Fibroblast of mammary gland (primary cell): ENCODE measurements around the gene PRSS27.

Source experiments
- DNase-seq: peaks from one replicate; pipeline ENCODE4 v3.0.0-alpha.2; 2010; ENCODE audit warnings: low read depth
- H3K4me3 ChIP-seq: 2 replicates; pipeline ENCODE4 v1.5.1; 2011; ENCODE audit warnings: low read depth, mild to moderate bottlenecking, low read length, moderate library complexity; ENCODE audit not compliant: control insufficient read depth
- TF ChIP-seq, protein P1 (sequence below): conservative IDR thresholded peaks from 2 replicates; pipeline ENCODE4 v1.5.1; 2011; ENCODE audit warnings: low read depth, low read length, inconsistent platforms; ENCODE audit not compliant: control insufficient read depth, insufficient read depth

PRSS27 gene

DNA sequence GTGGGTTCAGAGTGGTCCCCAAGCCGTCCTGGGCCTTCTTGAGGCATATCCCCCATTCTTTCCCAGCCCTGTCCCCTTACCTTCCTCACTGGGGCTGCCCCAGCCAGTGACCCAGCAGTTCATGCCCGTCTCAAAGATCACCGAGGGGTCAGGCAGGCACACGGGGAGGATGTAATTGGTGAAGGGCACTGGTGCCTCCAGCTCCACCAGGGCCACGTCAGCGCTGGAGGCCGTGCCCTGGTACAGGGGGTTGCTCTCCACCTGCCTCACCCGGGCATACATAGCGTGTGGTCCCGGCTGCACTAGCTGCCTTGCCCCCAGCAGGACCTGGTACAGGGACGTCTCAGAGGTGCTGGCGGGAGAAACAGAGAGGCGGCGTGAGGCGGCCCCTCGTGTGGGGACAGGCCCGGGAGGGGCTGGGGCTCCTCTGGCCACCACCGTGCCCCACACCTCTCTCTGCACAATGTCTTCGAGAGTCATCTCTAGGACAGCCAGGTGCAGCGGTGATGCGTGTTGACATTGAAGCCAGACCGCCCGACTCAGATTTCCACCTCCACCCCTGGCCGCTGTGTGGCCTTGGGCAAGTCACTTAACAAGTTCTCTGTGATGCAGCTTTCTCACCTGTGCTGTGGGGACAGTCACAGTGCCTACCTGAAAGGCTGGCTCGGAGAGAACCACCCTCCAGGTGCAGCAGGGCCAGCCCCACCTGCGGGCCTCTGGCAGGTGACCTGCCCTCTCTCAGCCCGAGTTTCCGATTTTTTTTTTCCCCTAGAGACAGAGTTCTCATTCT lies 5.8 kb downstream of the PRSS27 start:
- TF ChIP-seq, protein P1, sequence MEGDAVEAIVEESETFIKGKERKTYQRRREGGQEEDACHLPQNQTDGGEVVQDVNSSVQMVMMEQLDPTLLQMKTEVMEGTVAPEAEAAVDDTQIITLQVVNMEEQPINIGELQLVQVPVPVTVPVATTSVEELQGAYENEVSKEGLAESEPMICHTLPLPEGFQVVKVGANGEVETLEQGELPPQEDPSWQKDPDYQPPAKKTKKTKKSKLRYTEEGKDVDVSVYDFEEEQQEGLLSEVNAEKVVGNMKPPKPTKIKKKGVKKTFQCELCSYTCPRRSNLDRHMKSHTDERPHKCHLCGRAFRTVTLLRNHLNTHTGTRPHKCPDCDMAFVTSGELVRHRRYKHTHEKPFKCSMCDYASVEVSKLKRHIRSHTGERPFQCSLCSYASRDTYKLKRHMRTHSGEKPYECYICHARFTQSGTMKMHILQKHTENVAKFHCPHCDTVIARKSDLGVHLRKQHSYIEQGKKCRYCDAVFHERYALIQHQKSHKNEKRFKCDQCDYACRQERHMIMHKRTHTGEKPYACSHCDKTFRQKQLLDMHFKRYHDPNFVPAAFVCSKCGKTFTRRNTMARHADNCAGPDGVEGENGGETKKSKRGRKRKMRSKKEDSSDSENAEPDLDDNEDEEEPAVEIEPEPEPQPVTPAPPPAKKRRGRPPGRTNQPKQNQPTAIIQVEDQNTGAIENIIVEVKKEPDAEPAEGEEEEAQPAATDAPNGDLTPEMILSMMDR = no peak
- H3K4me3 ChIP-seq = no peak overlapping the region
- no peak for DNase-seq

DNA sequence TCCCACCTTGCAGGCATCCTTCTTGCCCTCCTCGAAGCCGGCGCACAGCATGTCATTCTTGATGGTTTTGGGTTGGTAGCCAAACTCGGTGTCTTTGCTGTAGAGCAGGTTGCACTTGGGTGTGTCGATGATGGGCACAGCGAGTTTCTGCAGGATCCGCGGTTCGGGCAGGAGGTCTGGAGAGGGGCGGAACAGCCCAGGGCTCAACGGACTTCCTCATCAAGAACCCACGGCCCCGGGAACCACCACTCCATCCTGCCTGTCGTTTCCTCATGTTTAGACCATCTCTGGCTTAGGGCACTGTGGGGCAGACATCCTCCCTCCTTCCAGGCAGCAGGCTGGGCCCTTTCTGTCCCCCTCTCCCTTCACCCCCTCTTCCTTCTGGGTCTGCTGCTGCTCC lies 6.5 kb downstream of the PRSS27 start:
- H3K4me3 ChIP-seq = no peak overlapping the region
- no peak for DNase-seq
- TF ChIP-seq, protein P1 = no peak

DNA sequence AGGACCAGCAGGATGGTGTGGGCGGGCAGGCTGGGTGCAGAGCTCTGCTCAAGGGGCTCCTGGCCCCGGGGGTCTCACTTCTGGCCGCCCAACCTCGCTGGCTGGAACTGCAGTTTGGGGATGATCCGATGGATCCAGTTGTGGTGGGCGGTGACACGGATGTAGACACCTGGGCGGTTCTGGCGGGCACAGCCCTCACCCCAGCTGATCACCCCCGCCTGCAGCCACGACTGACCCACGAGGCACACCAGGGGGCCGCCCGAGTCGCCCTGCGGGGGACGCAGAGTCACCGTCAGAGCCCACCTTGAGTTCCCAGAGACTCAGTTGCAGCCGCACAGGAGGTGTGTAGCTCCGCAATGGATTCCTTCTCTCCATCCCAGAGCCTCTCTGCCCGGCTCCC lies 7.5 kb downstream of the PRSS27 start:
- no peak for DNase-seq
- no peak overlapping the region for H3K4me3 ChIP-seq
- TF ChIP-seq, protein P1 = no peak

DNA sequence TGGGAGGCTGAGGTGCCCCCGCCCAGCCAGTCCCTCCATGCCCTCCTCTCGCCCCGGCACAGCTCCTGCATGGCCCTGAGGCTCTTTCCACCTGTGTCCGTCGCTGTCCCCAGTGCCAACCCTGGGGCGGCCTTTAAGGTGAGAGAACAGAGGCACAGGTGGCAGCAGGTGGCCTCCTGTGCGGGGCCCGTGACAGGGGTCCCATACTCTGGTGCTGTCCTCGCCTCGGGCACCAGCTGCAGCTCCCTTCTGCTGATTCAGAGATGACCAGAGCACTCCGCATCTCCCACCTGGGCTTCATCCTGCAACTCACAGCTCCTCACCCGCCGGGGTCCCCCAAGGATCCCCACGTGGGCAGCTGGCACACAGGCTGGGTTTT lies 8.0 kb downstream of the PRSS27 start:
- TF ChIP-seq, protein P1 = no peak
- H3K4me3 ChIP-seq = no peak overlapping the region
- no peak for DNase-seq

DNA sequence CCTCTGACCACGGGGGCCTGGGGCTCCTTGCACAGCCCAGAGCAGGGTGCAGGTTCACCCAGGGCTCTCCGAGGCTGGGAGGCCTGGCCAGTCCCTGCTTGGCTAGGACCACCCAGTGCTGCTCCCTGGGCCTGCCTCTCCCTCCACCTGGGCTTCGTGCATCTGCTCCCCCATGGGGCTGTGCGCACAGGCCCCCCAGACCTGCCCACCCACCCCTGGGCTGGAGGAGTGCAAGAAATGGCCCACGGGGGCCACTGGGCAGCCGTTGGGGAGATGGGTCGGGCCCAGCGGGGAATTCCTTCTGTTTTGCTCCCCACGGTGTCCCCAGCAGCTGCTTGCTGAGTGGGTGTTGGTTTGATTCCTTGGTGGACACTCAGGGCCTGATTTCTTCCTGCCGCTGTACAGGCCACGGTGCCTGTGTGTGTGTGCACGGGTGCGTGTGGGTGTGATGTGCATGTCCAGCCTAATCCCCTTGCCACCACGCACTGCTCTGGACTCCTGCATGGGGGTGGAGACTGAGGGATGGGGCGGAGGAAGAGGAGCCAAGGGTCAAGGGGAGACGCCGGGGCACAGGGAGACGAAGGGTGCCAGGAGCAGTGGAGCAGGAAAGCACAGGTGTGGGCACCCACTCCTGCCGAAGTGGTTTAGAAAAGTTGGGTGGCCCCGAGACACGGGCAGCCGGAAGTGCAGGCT lies 8.5 kb downstream of the PRSS27 start:
- no peak overlapping the region for H3K4me3 ChIP-seq

DNA sequence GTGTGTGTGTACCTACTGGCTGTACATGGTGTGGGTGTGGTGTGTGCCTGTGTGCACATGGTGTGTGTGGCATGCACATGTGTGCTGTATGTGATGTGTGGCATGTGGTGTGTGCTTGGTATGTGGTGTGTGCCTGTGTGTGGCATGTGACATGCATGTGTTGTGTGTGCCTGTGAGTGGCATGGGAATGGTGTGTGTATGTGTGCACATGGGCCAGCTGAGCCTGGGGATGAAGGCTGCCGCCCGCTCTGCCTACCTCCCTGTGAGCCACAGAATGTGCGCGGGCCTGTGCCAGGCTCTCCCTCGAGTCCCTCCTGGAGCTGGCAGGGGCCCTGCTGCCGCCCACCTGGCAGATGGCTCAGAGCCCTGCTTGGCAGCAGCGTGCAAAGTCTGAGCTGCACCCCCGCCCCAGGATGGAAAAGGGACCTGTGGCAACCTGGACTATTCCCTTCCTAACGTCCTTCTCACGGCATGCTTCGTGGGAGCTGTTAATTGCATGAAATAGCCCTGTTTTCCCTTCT lies 9.3 kb downstream of the PRSS27 start:
- DNase-seq = no peak
- H3K4me3 ChIP-seq = no peak overlapping the region
- TF ChIP-seq, protein P1 = no peak

More for the DNA sequence above, 8.5 kb downstream of the PRSS27 start:
- TF ChIP-seq, protein P1 = no peak
- no peak for DNase-seq
